ENCODE measurements around the gene CACNA2D3. TPM values are rescaled to one million over a fixed set of nuclear protein-coding genes. Genes with fewer than 3 reads are reported as not detected.

Gene CACNA2D3
- polyA plus RNA-seq, 1 donor from 2014 or later, result 26.2 TPM

- no peaks in the 10 kb centered on the region for H3K9me2 ChIP-seq (ENCODE audit: insufficient read depth, low read length)
- H3K27me3 ChIP-seq (ENCODE audit: insufficient read depth, low read depth, low read length), result no peaks in the 10 kb centered on the region
- TF ChIP-seq POLR2AphosphoS5 (IDR thresholded peaks at IDR 0.05), result no peak
- no peak for TF ChIP-seq TAF1 (IDR thresholded peaks at IDR 0.05; ENCODE audit: low read depth)
- no peak for TF ChIP-seq REST (IDR thresholded peaks at IDR 0.05; ENCODE audit: borderline replicate concordance)
- no peak for TF ChIP-seq EP300 (conservative IDR thresholded peaks at IDR 0.05; ENCODE audit: poor library complexity, severe bottlenecking)
- TF ChIP-seq EZH2 (IDR thresholded peaks at IDR 0.05; ENCODE audit: borderline replicate concordance, insufficient read depth, low read length, poor library complexity, severe bottlenecking), result no peak
- no peak for TF ChIP-seq MXI1 (conservative IDR thresholded peaks at IDR 0.05; ENCODE audit: poor library complexity, severe bottlenecking)
- TF ChIP-seq CTCF (IDR thresholded peaks at IDR 0.05; ENCODE audit: poor library complexity, severe bottlenecking), result no peak
- TF ChIP-seq RAD21 (conservative IDR thresholded peaks at IDR 0.05), result no peak
- no peak for TF ChIP-seq SMC3 (conservative IDR thresholded peaks at IDR 0.05; ENCODE audit: poor library complexity)
- no peaks in the 10 kb centered on the region for H4K20me1 ChIP-seq (ENCODE audit: insufficient read depth)
- no peaks in the 10 kb centered on the region for H3F3A ChIP-seq (ENCODE audit: insufficient read depth, low read length, poor library complexity, severe bottlenecking)
- no peak overlapping the region for H3K9ac ChIP-seq (ENCODE audit: low read length)
- H3K9me3 ChIP-seq (ENCODE audit: low read length), result no peaks in the 10 kb centered on the region
- H3K27ac ChIP-seq (ENCODE audit: low read length), result no peak overlapping the region
- no peaks in the 10 kb centered on the region for H3K79me2 ChIP-seq (replicated peaks; ENCODE audit: insufficient read depth, low read length)
- no peaks in the 10 kb centered on the region for H3K36me3 ChIP-seq (ENCODE audit: insufficient read depth, low read length)
- H3K4me3 ChIP-seq (ENCODE audit: low read length), result no peak overlapping the region
- H3K4me2 ChIP-seq (ENCODE audit: low read length), result no peak overlapping the region
- H2AFZ ChIP-seq (ENCODE audit: low read depth, low read length), result no peak overlapping the region
Measured at GRCh38 chr3:54772051-54772450, 649.7 kb downstream of the CACNA2D3 start.

- Histone ChIP-seq H3K79me2 (replicated peaks; ENCODE audit: insufficient read depth, low read length) (no peaks in the 10 kb centered on the region), H3K9me2 (ENCODE audit: insufficient read depth, low read length) (no peaks in the 10 kb centered on the region), H3K4me2 (ENCODE audit: low read length) (no peak overlapping the region), H3K9ac (ENCODE audit: low read length) (no peak overlapping the region), H3K27ac (ENCODE audit: low read length) (no peak overlapping the region), H3F3A (ENCODE audit: insufficient read depth, low read length, poor library complexity, severe bottlenecking) (no peaks in the 10 kb centered on the region), H3K27me3 (ENCODE audit: insufficient read depth, low read depth, low read length) (no peaks in the 10 kb centered on the region), H3K4me3 (ENCODE audit: low read length) (no peak overlapping the region), H3K36me3 (ENCODE audit: insufficient read depth, low read length) (no peaks in the 10 kb centered on the region), H3K9me3 (ENCODE audit: low read length) (no peaks in the 10 kb centered on the region), H2AFZ (ENCODE audit: low read depth, low read length) (no peak overlapping the region), H4K20me1 (ENCODE audit: insufficient read depth) (no peaks in the 10 kb centered on the region)
- TF ChIP-seq SMC3 (conservative IDR thresholded peaks at IDR 0.05; ENCODE audit: poor library complexity) (no peak), RAD21 (conservative IDR thresholded peaks at IDR 0.05) (no peak), EZH2 (IDR thresholded peaks at IDR 0.05; ENCODE audit: borderline replicate concordance, insufficient read depth, low read length, poor library complexity, severe bottlenecking) (no peak), POLR2AphosphoS5 (IDR thresholded peaks at IDR 0.05) (no peak), EP300 (conservative IDR thresholded peaks at IDR 0.05; ENCODE audit: poor library complexity, severe bottlenecking) (no peak), CTCF (IDR thresholded peaks at IDR 0.05; ENCODE audit: poor library complexity, severe bottlenecking) (no peak), TAF1 (IDR thresholded peaks at IDR 0.05; ENCODE audit: low read depth) (no peak), MXI1 (conservative IDR thresholded peaks at IDR 0.05; ENCODE audit: poor library complexity, severe bottlenecking) (no peak), REST (IDR thresholded peaks at IDR 0.05; ENCODE audit: borderline replicate concordance) (no peak)
Measured at GRCh38 chr3:54772746-54773145, 650.4 kb downstream of the CACNA2D3 start.

All from neural cell (in vitro differentiated cells).